CD14-positive monocyte (primary cell): ENCODE results near the gene IP6K1. TPM values are rescaled to one million over a fixed set of nuclear protein-coding genes. Genes with fewer than 3 reads are reported as not detected.
"Not testable (repeated sequence)": the region's sequence is repeated elsewhere in the genome, so short reads cannot be mapped to it uniquely, and the experiment has no call there.

Experiments used
- DNase-seq, 3 donors: peaks; one replicate each; pipeline ENCODE4 v3.0.0-alpha.2; 2011 to 2022
- H2AFZ ChIP-seq: 2 replicates; pipeline ENCODE4 v1.6.0; 2012; ENCODE audit warnings: mild to moderate bottlenecking, low read depth, low read length, inconsistent platforms; ENCODE audit not compliant: insufficient read depth, poor library complexity, severe bottlenecking
- H3K27ac ChIP-seq, 2 donors: 1 replicate in 1 of 2; 2 replicates in 1 of 2; pipeline ENCODE4 v1.5.1; 2012 to 2013; ENCODE audit warnings: low read length in 2 of 2, control low read depth in 1 of 2, inconsistent platforms in 1 of 2, low read depth in 1 of 2, mild to moderate bottlenecking in 1 of 2
- H3K27me3 ChIP-seq, 2 donors: one replicate each; pipeline versions ENCODE4 v1.6.0 to v1.6.1; 2011 to 2013; ENCODE audit warnings: low read length in 2 of 2; ENCODE audit not compliant: control insufficient read depth in 2 of 2, insufficient read depth in 2 of 2
- H3K36me3 ChIP-seq, 2 donors: replicated peaks in 1 of 2; 1 replicate in 1 of 2; 2 replicates in 1 of 2; pipeline versions ENCODE4 v1.5.1 to v1.6.1; 2012 to 2013; ENCODE audit warnings: low read length in 2 of 2, control low read depth in 1 of 2, inconsistent platforms in 1 of 2, mild to moderate bottlenecking in 1 of 2; ENCODE audit not compliant: insufficient read depth in 2 of 2, control insufficient read depth in 1 of 2
- H3K4me1 ChIP-seq, 2 donors: 1 replicate in 1 of 2; 2 replicates in 1 of 2; pipeline versions ENCODE4 v1.5.1 to v1.6.1; 2012 to 2013; ENCODE audit warnings: low read length in 2 of 2, control low read depth in 1 of 2, inconsistent platforms in 1 of 2, mild to moderate bottlenecking in 1 of 2, moderate library complexity in 1 of 2; ENCODE audit not compliant: insufficient read depth in 2 of 2, control insufficient read depth in 1 of 2
- H3K4me2 ChIP-seq: replicated peaks from 2 replicates; pipeline ENCODE3; 2012; ENCODE audit warnings: low read length, moderate library complexity, mild to moderate bottlenecking; ENCODE audit not compliant: poor library complexity, severe bottlenecking; ENCODE audit errors: extremely low read depth
- H3K4me3 ChIP-seq, 3 experiments: fragments of 200-600 bp in 1 of 3; sonication (generic) in 1 of 3; replicated peaks in 1 of 3; 1 replicate in 2 of 3; 2 replicates in 1 of 3; pipeline ENCODE4 v1.5.1; 2011 to 2013; ENCODE audit warnings: low read length in 3 of 3, mild to moderate bottlenecking in 3 of 3, control low read depth in 2 of 3, low read depth in 2 of 3, inconsistent platforms in 1 of 3, moderate library complexity in 1 of 3
- H3K79me2 ChIP-seq: 2 replicates; pipeline ENCODE4 v1.6.0; 2012; ENCODE audit warnings: mild to moderate bottlenecking, control low read depth, inconsistent platforms, low read length, moderate library complexity; ENCODE audit not compliant: insufficient read depth
- H3K9ac ChIP-seq: 2 replicates; pipeline ENCODE4 v1.6.0; 2017; ENCODE audit warnings: low read length, mild to moderate bottlenecking; ENCODE audit not compliant: insufficient read depth, poor library complexity, severe bottlenecking
- H3K9me3 ChIP-seq, 2 donors: replicated peaks in 1 of 2; 1 replicate in 1 of 2; 2 replicates in 1 of 2; pipeline versions ENCODE4 v1.5.1 to v1.6.1; 2012 to 2013; ENCODE audit warnings: low read length in 2 of 2, control low read depth in 1 of 2; ENCODE audit not compliant: control insufficient read depth in 1 of 2, insufficient read depth in 1 of 2
- H4K20me1 ChIP-seq: 2 replicates; pipeline ENCODE4 v1.6.0; 2012; ENCODE audit warnings: mild to moderate bottlenecking, low read length, control low read depth, moderate library complexity; ENCODE audit not compliant: insufficient read depth
- H3K27ac Mint-ChIP-seq, 7 donors: one replicate each; pipeline ENCODE4 v1.8.0; 2020; ENCODE audit warnings: mild to moderate bottlenecking in 7 of 7, mixed read lengths in 7 of 7, moderate library complexity in 6 of 7, inconsistent platforms in 2 of 7
- H3K27me3 Mint-ChIP-seq, 3 donors: one replicate each; pipeline ENCODE4 v1.8.0; 2021 to 2022; ENCODE audit warnings: low read depth in 3 of 3, mild to moderate bottlenecking in 3 of 3, mixed read lengths in 3 of 3, moderate library complexity in 3 of 3, inconsistent platforms in 1 of 3
- H3K36me3 Mint-ChIP-seq, 2 donors: one replicate each; pipeline ENCODE4 v1.8.0; 2020; ENCODE audit warnings: mixed read lengths in 2 of 2, inconsistent platforms in 1 of 2, mild to moderate bottlenecking in 1 of 2
- H3K4me1 Mint-ChIP-seq: one replicate; pipeline ENCODE4 v1.8.0; 2020; ENCODE audit warnings: mild to moderate bottlenecking, mixed read lengths
- H3K4me3 Mint-ChIP-seq, 2 donors: one replicate each; pipeline ENCODE4 v1.8.0; 2020; ENCODE audit warnings: mild to moderate bottlenecking in 2 of 2, mixed read lengths in 2 of 2, moderate library complexity in 1 of 2
- H3K9me3 Mint-ChIP-seq, 7 donors: one replicate each; pipeline ENCODE4 v1.8.0; 2020 to 2022; ENCODE audit warnings: mixed read lengths in 7 of 7, mild to moderate bottlenecking in 6 of 7, moderate library complexity in 6 of 7, inconsistent platforms in 2 of 7
- WGBS: methylation state at CpG from one replicate; pipeline ENCODE4 v1.1.5; 2013; ENCODE audit warnings: missing lambda C conversion rate; ENCODE audit not compliant: insufficient coverage; 5-methylcytosine and 5-hydroxymethylcytosine counted together
- intact Hi-C, 2 donors: fragments of 100-400 bp; cut with micrococcal nuclease; formaldehyde crosslinking; loops; one replicate each; pipeline versions ENCODE4 v1.15.0 to v1.15.1; 2023
- polyA plus RNA-seq, 3 donors: library from polyadenylated mRNA; depleted of rRNA in 1 of 3; unstranded in 2 of 3; stranded (reverse) in 1 of 3; fragments of 300-500 nt in 2 of 3; fragments of >200 nt in 1 of 3; fragmentation: Illumina TruSeq in 2 of 3; gene quantifications; 1 replicate in 2 of 3; 2 replicates in 1 of 3; pipeline ENCODE4 v1.2.3, GENCODE V29; 2012 to 2021
- TF ChIP-seq, protein P1 (sequence below): fragments of 200-600 bp; IDR thresholded peaks from one replicate; pipeline ENCODE4 v1.8.0; 2022; ENCODE audit warnings: antibody characterized with exemption, mild to moderate bottlenecking

Gene IP6K1
- polyA plus RNA-seq, 3 donors: 15.8 to 27.1 (median 16.1) TPM

DNA sequence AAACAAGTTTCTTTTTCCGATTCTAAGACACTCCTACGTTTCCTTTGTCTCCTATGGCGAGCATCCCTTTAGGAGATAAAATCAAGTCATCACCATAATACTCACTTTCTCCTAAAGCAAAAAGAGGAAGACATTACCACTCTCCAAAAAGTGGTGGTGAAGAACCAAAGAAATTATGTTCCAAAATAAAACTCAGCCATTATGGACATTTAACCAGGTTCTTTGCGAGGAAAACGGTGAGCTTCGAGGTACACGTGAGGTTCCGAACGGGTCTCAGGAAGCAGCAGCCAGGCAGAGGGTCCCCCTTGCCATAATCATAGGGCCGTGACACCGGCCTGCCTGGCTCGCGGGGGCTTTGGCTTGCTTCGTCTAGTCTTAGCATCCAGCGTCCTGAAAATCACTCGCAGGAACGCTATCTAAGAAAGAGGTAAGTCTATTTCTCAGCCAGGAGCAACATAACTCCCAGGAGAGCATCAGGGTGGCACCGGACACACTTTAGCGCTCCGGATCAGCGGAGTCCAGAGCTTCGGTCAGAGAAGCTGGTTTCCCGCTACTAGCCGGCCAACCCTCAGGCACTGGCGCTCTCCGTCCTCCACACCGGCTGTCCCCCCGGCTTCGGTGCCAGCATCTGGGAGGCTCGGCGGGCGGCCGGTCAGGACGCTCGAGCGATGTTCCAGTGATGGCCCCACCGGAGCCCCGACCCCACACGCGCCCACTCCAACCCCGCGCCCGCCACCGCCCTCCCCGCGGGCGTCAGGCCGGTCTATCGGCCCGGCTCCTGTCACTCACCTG lies 581 bp downstream of the IP6K1 start:
- Mint-ChIP-seq H3K36me3 (peaks cover 19 to 35% of the 10 kb centered on the region in 2 donors), H3K4me1 (peaks cover 37% of the 10 kb centered on the region), H3K4me3 (peak overlapping the region; percentile 88 to 97), H3K27me3 (peaks cover 0 to 8% (median 4%) of the 10 kb centered on the region in 3 donors), H3K27ac (peak overlapping the region; percentile 91 to 95 (median 93)), H3K9me3 (peaks cover 0 to 2% (median 0%) of the 10 kb centered on the region in 7 donors)
- peak overlapping the region; percentile 99 for H2AFZ ChIP-seq
- H3K27me3 ChIP-seq: no peaks in the 10 kb centered on the region
- WGBS: under 1% methylated on average over 47 of the region's 50 CpGs
- peak overlapping the region; percentile 87 to 94 (median 91) for H3K4me3 ChIP-seq
- H3K79me2 ChIP-seq: peaks cover 55% of the 10 kb centered on the region
- peaks cover 11 to 22% of the 10 kb centered on the region in 2 donors for H3K36me3 ChIP-seq
- peak in 1 of 3 donors; percentile 29 for DNase-seq
- H3K4me2 ChIP-seq: peak overlapping the region; percentile 81
- TF ChIP-seq, protein P1, sequence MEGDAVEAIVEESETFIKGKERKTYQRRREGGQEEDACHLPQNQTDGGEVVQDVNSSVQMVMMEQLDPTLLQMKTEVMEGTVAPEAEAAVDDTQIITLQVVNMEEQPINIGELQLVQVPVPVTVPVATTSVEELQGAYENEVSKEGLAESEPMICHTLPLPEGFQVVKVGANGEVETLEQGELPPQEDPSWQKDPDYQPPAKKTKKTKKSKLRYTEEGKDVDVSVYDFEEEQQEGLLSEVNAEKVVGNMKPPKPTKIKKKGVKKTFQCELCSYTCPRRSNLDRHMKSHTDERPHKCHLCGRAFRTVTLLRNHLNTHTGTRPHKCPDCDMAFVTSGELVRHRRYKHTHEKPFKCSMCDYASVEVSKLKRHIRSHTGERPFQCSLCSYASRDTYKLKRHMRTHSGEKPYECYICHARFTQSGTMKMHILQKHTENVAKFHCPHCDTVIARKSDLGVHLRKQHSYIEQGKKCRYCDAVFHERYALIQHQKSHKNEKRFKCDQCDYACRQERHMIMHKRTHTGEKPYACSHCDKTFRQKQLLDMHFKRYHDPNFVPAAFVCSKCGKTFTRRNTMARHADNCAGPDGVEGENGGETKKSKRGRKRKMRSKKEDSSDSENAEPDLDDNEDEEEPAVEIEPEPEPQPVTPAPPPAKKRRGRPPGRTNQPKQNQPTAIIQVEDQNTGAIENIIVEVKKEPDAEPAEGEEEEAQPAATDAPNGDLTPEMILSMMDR: no peak
- intact Hi-C loops: loop anchor here (5.0 to 10.0 kb wide), 2 partner anchors 61 to 63 kb away; partner anchors contain the start of gene GMPPB (in 2 of the 2)
- peak overlapping the region; percentile 81 to 95 for H3K27ac ChIP-seq
- peaks cover 18 to 24% of the 10 kb centered on the region in 2 donors for H3K4me1 ChIP-seq
- peaks cover 25% of the 10 kb centered on the region for H4K20me1 ChIP-seq
- no peaks in the 10 kb centered on the region for H3K9me3 ChIP-seq
- H3K9ac ChIP-seq: peak overlapping the region; percentile 98

DNA sequence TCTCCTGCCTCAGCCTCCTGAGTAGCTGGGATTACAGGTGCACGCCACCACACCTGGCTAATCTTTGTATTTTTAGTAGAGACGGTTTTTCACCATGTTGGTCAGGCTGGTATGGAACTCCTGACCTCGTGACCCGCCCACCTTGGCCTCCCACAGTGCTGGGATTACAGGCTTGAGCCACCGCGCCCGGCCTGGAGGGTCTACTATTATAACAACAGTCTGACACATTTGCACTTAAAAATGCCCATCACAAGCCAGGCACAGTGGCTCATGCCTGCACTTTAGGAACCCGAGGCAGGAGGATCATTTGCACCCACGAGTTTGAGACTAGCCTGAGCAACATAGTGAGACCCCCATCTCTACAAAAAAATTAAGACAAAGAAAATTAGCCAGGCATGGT lies 4.1 kb downstream of the IP6K1 start:
- not testable (repeated sequence) for DNase-seq, H3K27me3 ChIP-seq, H3K4me3 ChIP-seq, H3K27ac ChIP-seq, H3K4me3 Mint-ChIP-seq, H3K27me3 Mint-ChIP-seq, H2AFZ ChIP-seq, H3K4me2 ChIP-seq, H3K9ac ChIP-seq, H3K9me3 ChIP-seq, H3K9me3 Mint-ChIP-seq
- H3K4me1 Mint-ChIP-seq: peaks cover 38% of the 10 kb centered on the region
- Histone ChIP-seq H3K36me3 (peaks cover 16 to 43% of the 10 kb centered on the region in 2 donors), H3K79me2 (peaks cover 90% of the 10 kb centered on the region), H3K4me1 (peaks cover 17 to 25% of the 10 kb centered on the region in 2 donors), H4K20me1 (peaks cover 58% of the 10 kb centered on the region)
- H3K36me3 Mint-ChIP-seq: peaks cover 26 to 59% of the 10 kb centered on the region in 2 donors
- peak overlapping the region in 1 of 7 donors; percentile 1 for H3K27ac Mint-ChIP-seq
- 96% methylated on average over 5 of the region's 9 CpGs for WGBS
- intact Hi-C loops: loop anchor here in 1 of 2 donors (10.0 kb wide), 1 partner anchor 57 kb away; the partner anchor contains the start of gene GMPPB
